Esophagus squamous epithelium (tissue), 4 donors: ENCODE measurements around the gene CALHM1.

Source experiments
- POLR2A ChIP-seq, 4 donors: fragments of 450-650 bp; IDR thresholded peaks; one replicate each; pipeline ENCODE4 v1.6.1; 2017; ENCODE audit warnings: antibody characterized with exemption in 4 of 4, mild to moderate bottlenecking in 4 of 4, moderate library complexity in 3 of 4
- TF ChIP-seq, protein P1 (sequence below), 6 experiments: fragments of 450-650 bp in 4 of 6; fragments of 200-600 bp in 2 of 6; sonication (generic) in 2 of 6; IDR thresholded peaks; one replicate each; pipeline ENCODE4 v1.5.1; 2016 to 2019; ENCODE audit warnings: antibody characterized with exemption in 6 of 6, mild to moderate bottlenecking in 4 of 6, moderate library complexity in 4 of 6

DNA sequence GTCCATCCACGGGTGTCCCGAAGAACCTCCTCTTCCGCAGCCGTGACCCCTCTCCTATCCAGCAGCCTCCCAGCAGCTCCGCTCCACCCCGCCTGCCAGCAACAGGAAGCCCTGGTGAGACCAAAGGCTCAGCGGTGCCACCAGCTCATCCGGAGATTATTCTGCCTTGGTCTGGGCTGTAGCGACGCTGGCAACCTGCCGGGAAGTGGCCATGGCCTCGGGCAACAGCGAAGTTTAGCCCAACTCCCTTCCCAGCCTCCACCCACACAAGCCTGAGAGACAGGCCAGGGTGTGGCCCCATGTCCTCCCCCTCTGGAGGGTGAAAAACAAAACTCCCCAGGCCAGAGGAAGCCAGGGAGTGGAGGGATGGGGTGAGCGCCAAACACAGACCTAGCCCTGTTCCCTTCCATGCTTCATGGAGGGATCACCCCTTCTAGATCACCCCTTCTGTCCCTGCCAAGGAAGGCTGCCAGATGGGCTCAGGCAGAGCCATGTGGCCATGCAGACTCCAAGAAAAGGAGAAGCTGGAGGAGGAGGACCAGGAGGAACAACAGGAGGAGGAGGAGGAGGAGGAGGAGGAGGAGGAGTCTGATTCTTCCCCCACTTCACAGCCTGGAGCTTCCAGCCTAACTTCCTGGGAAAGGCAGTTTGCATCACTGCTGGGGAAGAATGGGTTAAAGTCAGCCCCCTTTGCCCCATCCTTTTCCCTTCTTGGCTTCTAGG is 7.4 kb downstream of the CALHM1 start:
- TF ChIP-seq, protein P1, sequence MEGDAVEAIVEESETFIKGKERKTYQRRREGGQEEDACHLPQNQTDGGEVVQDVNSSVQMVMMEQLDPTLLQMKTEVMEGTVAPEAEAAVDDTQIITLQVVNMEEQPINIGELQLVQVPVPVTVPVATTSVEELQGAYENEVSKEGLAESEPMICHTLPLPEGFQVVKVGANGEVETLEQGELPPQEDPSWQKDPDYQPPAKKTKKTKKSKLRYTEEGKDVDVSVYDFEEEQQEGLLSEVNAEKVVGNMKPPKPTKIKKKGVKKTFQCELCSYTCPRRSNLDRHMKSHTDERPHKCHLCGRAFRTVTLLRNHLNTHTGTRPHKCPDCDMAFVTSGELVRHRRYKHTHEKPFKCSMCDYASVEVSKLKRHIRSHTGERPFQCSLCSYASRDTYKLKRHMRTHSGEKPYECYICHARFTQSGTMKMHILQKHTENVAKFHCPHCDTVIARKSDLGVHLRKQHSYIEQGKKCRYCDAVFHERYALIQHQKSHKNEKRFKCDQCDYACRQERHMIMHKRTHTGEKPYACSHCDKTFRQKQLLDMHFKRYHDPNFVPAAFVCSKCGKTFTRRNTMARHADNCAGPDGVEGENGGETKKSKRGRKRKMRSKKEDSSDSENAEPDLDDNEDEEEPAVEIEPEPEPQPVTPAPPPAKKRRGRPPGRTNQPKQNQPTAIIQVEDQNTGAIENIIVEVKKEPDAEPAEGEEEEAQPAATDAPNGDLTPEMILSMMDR (IDR thresholded peaks at IDR 0.05), result no peak
- TF ChIP-seq POLR2A (IDR thresholded peaks at IDR 0.05), result peak in 1 of 4 donors; percentile 39
